HepG2 (cell line): Measurements from ENCODE around the gene MVP. TPM values are rescaled to one million over a fixed set of nuclear protein-coding genes. Genes with fewer than 3 reads are reported as not detected.

Experiments
- AHR ChIP-seq: IDR thresholded peaks from 2 replicates; pipeline ENCODE4 v1.6.1; 2018; ENCODE audit warnings: missing genetic modification reagents, missing compliant biosample characterization
- BCL6 ChIP-seq: IDR thresholded peaks from 2 replicates; pipeline ENCODE4 v1.6.1; 2016; ENCODE audit warnings: missing genetic modification reagents, missing compliant biosample characterization
- CREM ChIP-seq, 2 experiments: sonication (generic) in 1 of 2; formaldehyde crosslinking in 1 of 2; IDR thresholded peaks; 2 replicates each; pipeline versions ENCODE4 v1.4.0 to v1.6.1; 2016 to 2020; ENCODE audit warnings: antibody characterized with exemption in 1 of 2, mild to moderate bottlenecking in 1 of 2, missing genetic modification reagents in 1 of 2
- E2F1 ChIP-seq: sonication (generic); formaldehyde crosslinking; IDR thresholded peaks from 2 replicates; pipeline ENCODE4 v1.5.0; 2020; ENCODE audit warnings: missing genetic modification reagents
- E2F5 ChIP-seq: sonication (generic); formaldehyde crosslinking; conservative IDR thresholded peaks from 2 replicates; pipeline ENCODE4 v1.4.0; 2020; ENCODE audit warnings: missing genetic modification reagents
- HMGXB3 ChIP-seq: sonication (generic); formaldehyde crosslinking; IDR thresholded peaks from 2 replicates; pipeline ENCODE4 v1.4.0; 2020; ENCODE audit warnings: missing genetic modification reagents, borderline replicate concordance
- KMT2B ChIP-seq: IDR thresholded peaks from 2 replicates; pipeline ENCODE4 v1.6.1; 2016; ENCODE audit warnings: missing genetic modification reagents, missing compliant biosample characterization
- MBD4 ChIP-seq: IDR thresholded peaks from 2 replicates; pipeline ENCODE4 v1.6.1; 2012; ENCODE audit warnings: low read length, inconsistent platforms, borderline replicate concordance
- NFYC ChIP-seq: IDR thresholded peaks from 2 replicates; pipeline ENCODE4 v1.6.1; 2016; ENCODE audit warnings: missing genetic modification reagents, missing compliant biosample characterization
- POLR2AphosphoS5 ChIP-seq: IDR thresholded peaks from 2 replicates; pipeline ENCODE4 v1.6.1; 2012; ENCODE audit warnings: low read depth, low read length
- RFXAP ChIP-seq: sonication (generic); formaldehyde crosslinking; IDR thresholded peaks from 2 replicates; pipeline ENCODE4 v1.4.0; 2020; ENCODE audit warnings: missing genetic modification reagents, borderline replicate concordance
- RORA ChIP-seq: sonication (generic); formaldehyde crosslinking; IDR thresholded peaks from 2 replicates; pipeline ENCODE4 v1.5.0; 2020; ENCODE audit warnings: mild to moderate bottlenecking, missing genetic modification reagents, moderate library complexity
- THAP11 ChIP-seq: IDR thresholded peaks from 2 replicates; pipeline ENCODE4 v1.6.1; 2016; ENCODE audit warnings: missing biosample characterization, missing genetic modification reagents
- TP53 ChIP-seq: sonication (generic); formaldehyde crosslinking; conservative IDR thresholded peaks from 2 replicates; pipeline ENCODE4 v1.4.0; 2020; ENCODE audit warnings: missing genetic modification reagents
- TSC22D2 ChIP-seq: sonication (generic); formaldehyde crosslinking; IDR thresholded peaks from 2 replicates; pipeline ENCODE4 v1.5.1; 2020; ENCODE audit warnings: missing genetic modification reagents, mild to moderate bottlenecking, borderline replicate concordance
- ZBTB44 ChIP-seq: sonication (generic); formaldehyde crosslinking; IDR thresholded peaks from 2 replicates; pipeline ENCODE4 v1.4.0; 2020; ENCODE audit warnings: missing genetic modification reagents
- ZNF326 ChIP-seq: sonication (generic); formaldehyde crosslinking; IDR thresholded peaks from 2 replicates; pipeline ENCODE4 v1.4.0; 2020; ENCODE audit warnings: missing genetic modification reagents, borderline replicate concordance
- ZNF530 ChIP-seq: sonication (generic); formaldehyde crosslinking; IDR thresholded peaks from 2 replicates; pipeline ENCODE4 v1.5.0; 2020; ENCODE audit warnings: low read depth, mild to moderate bottlenecking, missing genetic modification reagents
- ZNF569 ChIP-seq: sonication (generic); formaldehyde crosslinking; IDR thresholded peaks from 2 replicates; pipeline ENCODE4 v1.5.0; 2020; ENCODE audit warnings: mild to moderate bottlenecking, missing genetic modification reagents, moderate library complexity, borderline replicate concordance
- polyA plus RNA-seq, 8 experiments: library from polyadenylated mRNA; depleted of rRNA in 3 of 8; stranded (reverse) in 7 of 8; unstranded in 1 of 8; fragments of >200 nt; fragmentation: Illumina TruSeq in 4 of 8; extraction: Trizol in 4 of 8; gene quantifications; 2 replicates each; pipeline versions ENCODE4 v1.2.1 to v1.2.3, GENCODE V29; 2011 to 2016; ENCODE audit warnings: low read depth in 4 of 8, missing spikeins in 1 of 8, mixed read lengths in 1 of 8; ENCODE audit not compliant: insufficient read depth in 1 of 8
- total RNA-seq, 5 experiments: library from RNA; depleted of rRNA; stranded (reverse); fragments of >200 nt; fragmentation: Illumina TruSeq; extraction: Trizol; gene quantifications; 2 replicates each; pipeline ENCODE4 v1.2.3, GENCODE V29; 2016; ENCODE audit warnings: low read depth in 1 of 5

MVP gene
- total and polyA plus RNA-seq, 2 of the 13 experiments (the other 11 are each of a cell fraction or from before 2014, with no cell fraction given): 22.9 to 43.5 TPM

- peak; percentile 65 for TF ChIP-seq THAP11 (CRISPR knock-in tag)
- TF ChIP-seq ZNF569 (CRISPR knock-in tag): no peak
- TF ChIP-seq BCL6: 0 out of 2 replicates have a peak, but pooled peaks have one; percentile 9
- no peak for TF ChIP-seq KMT2B (CRISPR knock-in tag)
- no peak for TF ChIP-seq E2F5 (CRISPR knock-in tag)
- no peak for TF ChIP-seq ZNF530 (CRISPR knock-in tag)
- no peak for TF ChIP-seq RFXAP (CRISPR knock-in tag)
- no peak; the same call in 1 of the 2 replicates for TF ChIP-seq TSC22D2 (CRISPR knock-in tag)
- peak; percentile 87; the same call in 1 of the 2 replicates for TF ChIP-seq AHR (CRISPR knock-in tag)
- TF ChIP-seq ZNF326 (CRISPR knock-in tag): no peak
- no peak for TF ChIP-seq ZBTB44 (CRISPR knock-in tag)
- TF ChIP-seq E2F1 (CRISPR knock-in tag): no peak
- no peak for TF ChIP-seq HMGXB3 (CRISPR knock-in tag)
- no peak for TF ChIP-seq POLR2AphosphoS5
- TF ChIP-seq MBD4: no peak
- TF ChIP-seq TP53: no peak
- no peak for TF ChIP-seq RORA (CRISPR knock-in tag)
- no peak for TF ChIP-seq CREM (IDR thresholded peaks at IDR 0.05)
- TF ChIP-seq CREM (CRISPR knock-in tag; IDR thresholded peaks at IDR 0.05): no peak
- TF ChIP-seq NFYC: no peak
These were observed 28.4 kb downstream of the MVP start (continued) for GRCh38 chr16:29848420-29849297.
